Heart left ventricle (tissue), 16 donors: ENCODE results near the gene CDK5. TPM values are rescaled to one million over a fixed set of nuclear protein-coding genes. Genes with fewer than 3 reads are reported as not detected.

Experiments
- ATAC-seq, 4 donors: fragments of 200-7000 bp; cut with Tn5 transposase; one replicate each; pipeline ENCODE4 v1.9.1; 2020 to 2022; ENCODE audit warnings: moderate library complexity in 4 of 4, mild to moderate bottlenecking in 3 of 4, moderate number of reproducible peaks in 1 of 4
- DNase-seq, 5 donors: peaks; one replicate each; pipeline ENCODE4 v3.0.0-alpha.2; 2020
- H3K27ac ChIP-seq, 12 donors: fragments of 200-600 bp; sonication (generic) in 4 of 12; one replicate each; pipeline versions ENCODE4 v1.5.0 to v1.8.0; 2016 to 2022; ENCODE audit warnings: mild to moderate bottlenecking in 2 of 12
- H3K27me3 ChIP-seq, 9 donors: fragments of 200-600 bp; sonication (generic) in 2 of 9; one replicate each; pipeline versions ENCODE4 v1.5.1 to v1.8.0; 2016 to 2022; ENCODE audit warnings: mild to moderate bottlenecking in 3 of 9
- H3K36me3 ChIP-seq, 9 donors: fragments of 200-600 bp; sonication (generic) in 2 of 9; one replicate each; pipeline versions ENCODE4 v1.5.0 to v1.8.0; 2018 to 2022; ENCODE audit warnings: mild to moderate bottlenecking in 2 of 9
- H3K4me1 ChIP-seq, 12 donors: fragments of 200-600 bp; sonication (generic) in 4 of 12; one replicate each; pipeline versions ENCODE4 v1.5.0 to v1.8.0; 2016 to 2022; ENCODE audit warnings: mild to moderate bottlenecking in 3 of 12
- H3K4me3 ChIP-seq, 12 donors: fragments of 200-600 bp; sonication (generic) in 4 of 12; one replicate each; pipeline versions ENCODE4 v1.5.0 to v1.8.0; 2017 to 2022; ENCODE audit warnings: mild to moderate bottlenecking in 9 of 12, moderate library complexity in 4 of 12
- H3K9me3 ChIP-seq, 12 donors: fragments of 200-600 bp; sonication (generic) in 4 of 12; one replicate each; pipeline versions ENCODE4 v1.5.0 to v1.8.0; 2016 to 2022; ENCODE audit warnings: mild to moderate bottlenecking in 1 of 12
- POLR2A ChIP-seq, 2 donors: fragments of 450-650 bp; IDR thresholded peaks; one replicate each; pipeline ENCODE4 v1.6.1; 2017; ENCODE audit warnings: antibody characterized with exemption in 2 of 2, mild to moderate bottlenecking in 2 of 2, moderate library complexity in 2 of 2
- WGBS, 4 donors: extraction: QIAGEN DNeasy Blood & Tissue Kit in 2 of 4; methylation state at CpG; one replicate each; pipeline versions ENCODE4 v1.1.5 to v1.1.7; 2013 to 2018; 5-methylcytosine and 5-hydroxymethylcytosine counted together
- intact Hi-C, 10 donors: fragments of 100-400 bp; cut with DNase I; formaldehyde crosslinking; loops; one replicate each; pipeline versions ENCODE4 v1.11.1 to v1.14.2; 2022
- polyA plus RNA-seq, 2 donors: library from polyadenylated mRNA; stranded (reverse); fragments of 200-250 nt; gene quantifications; one replicate each; pipeline ENCODE4 v1.2.3, GENCODE V29; 2013
- total RNA-seq, 9 donors: library from RNA; depleted of rRNA in 2 of 9; stranded (reverse); fragments of >200 nt in 2 of 9; fragmentation: NEBNext Ultra II Directional in 3 of 9; extraction: Animal tissue kit (Norgen Biotek cat#: 25700) in 3 of 9; gene quantifications; one replicate each; pipeline versions ENCODE4 v1.1.0 to v1.2.4, GENCODE V29; 2016 to 2023
- TF ChIP-seq, protein P1 (sequence below), 12 donors: fragments of 200-600 bp; sonication (generic) in 4 of 12; IDR thresholded peaks; one replicate each; pipeline versions ENCODE4 v1.5.0 to v1.8.0; 2018 to 2022; ENCODE audit warnings: antibody characterized with exemption in 12 of 12, mild to moderate bottlenecking in 5 of 12
- donor health status: ischemic (EF 13 %, LVEDD 7.1; RV severe dilation, severe dysfunction).
- donor health status: healthy with polysubstance abuse.
- donor health status: DM: no; HTN: yes; CAD: no.
- donor health status: DM: no; HTN: no; CAD: no.
- donor health status: ischemic (EF 25% LVEDD 6.9; RV normal size, moderate dysfunction).
- donor health status: ischemic (EF 25% LVEDD 5.7; RV mildly dilated, moderate dysfunction).
- donor health status: healthy.
- donor health status: DM: yes; HTN: yes; CAD: no.
- donor health status: ischemic (EF 35%, LVEDD 5.7; RV mildly dilated, moderate dysfunction).
- donor health status: nonischemic (EF 11% LVEDD 7.7; RV severe dilation, severe dysfunction).
- donor health status: DM: yes; HTN: yes; CAD: no.
- donor health status: PGD.
- donor health status: ischemic (EF 29% LVEDD 5.4; RV normal size, mild dysfunction).
- donor health status: nonischemic (EF 23%, LVEDD 6.1; RV moderate dilation, normal function).

Gene CDK5
- total and polyA plus RNA-seq, 11 donors, result 5.6 to 13.7 (median 7.6) TPM

DNA sequence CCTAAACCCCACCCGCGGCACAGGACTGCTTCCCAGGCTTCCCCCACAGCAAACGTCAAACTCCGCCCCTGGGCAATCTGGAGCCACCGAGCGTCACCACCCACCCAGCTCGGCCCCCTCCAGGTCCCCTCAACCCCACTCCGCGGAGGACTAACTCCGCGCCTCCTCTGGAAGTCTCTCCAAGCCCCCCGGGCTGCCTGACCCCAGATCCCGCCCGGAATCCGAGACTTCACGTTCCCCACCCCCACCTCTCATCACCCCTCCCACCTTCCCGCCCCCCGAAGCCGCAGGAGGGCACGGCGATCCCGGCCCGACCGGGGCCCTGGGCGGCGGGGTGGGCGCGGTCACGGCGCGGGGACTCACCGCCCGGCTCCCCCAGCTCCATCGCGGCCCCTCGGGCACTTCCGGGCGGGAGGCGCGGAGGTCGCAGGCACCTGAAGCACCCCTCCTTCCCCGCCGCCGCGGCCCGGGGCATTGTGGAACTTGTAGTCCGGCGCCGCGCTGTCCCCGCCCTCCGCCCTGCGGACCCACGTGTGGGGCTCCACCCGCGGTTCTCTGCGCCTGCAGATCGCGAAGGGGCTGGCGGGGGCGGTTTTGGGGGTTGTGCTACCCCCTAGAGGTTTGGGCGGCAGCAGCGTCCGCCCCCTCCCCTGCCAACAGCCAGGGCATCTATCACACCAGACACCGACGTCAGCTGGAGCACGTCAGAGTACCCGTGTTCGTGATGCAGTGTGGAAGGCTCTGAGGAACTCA, 25.6 kb upstream of the CDK5 start, which contains the start of gene TMUB1:
Gene TMUB1 (minus strand): TSS at position 423 of the 753 bp plus-strand sequence. CDS start 930 bp downstream, outside the sequence.
- intact Hi-C loops, result loop anchor here in 1 of 10 donors (2.0 kb wide), 1 partner anchor 24 kb away; the partner anchor contains the start of gene SLC4A2
- TF ChIP-seq, protein P1, sequence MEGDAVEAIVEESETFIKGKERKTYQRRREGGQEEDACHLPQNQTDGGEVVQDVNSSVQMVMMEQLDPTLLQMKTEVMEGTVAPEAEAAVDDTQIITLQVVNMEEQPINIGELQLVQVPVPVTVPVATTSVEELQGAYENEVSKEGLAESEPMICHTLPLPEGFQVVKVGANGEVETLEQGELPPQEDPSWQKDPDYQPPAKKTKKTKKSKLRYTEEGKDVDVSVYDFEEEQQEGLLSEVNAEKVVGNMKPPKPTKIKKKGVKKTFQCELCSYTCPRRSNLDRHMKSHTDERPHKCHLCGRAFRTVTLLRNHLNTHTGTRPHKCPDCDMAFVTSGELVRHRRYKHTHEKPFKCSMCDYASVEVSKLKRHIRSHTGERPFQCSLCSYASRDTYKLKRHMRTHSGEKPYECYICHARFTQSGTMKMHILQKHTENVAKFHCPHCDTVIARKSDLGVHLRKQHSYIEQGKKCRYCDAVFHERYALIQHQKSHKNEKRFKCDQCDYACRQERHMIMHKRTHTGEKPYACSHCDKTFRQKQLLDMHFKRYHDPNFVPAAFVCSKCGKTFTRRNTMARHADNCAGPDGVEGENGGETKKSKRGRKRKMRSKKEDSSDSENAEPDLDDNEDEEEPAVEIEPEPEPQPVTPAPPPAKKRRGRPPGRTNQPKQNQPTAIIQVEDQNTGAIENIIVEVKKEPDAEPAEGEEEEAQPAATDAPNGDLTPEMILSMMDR (IDR thresholded peaks at IDR 0.05), result no peak
- TF ChIP-seq POLR2A (IDR thresholded peaks at IDR 0.05), result peak in 1 of 2 donors; percentile 75
- peak within 1 kb of the TSS; percentile 72 to 99 (median 90) for H3K4me3 ChIP-seq
- no peaks in the 10 kb centered on the region for H3K36me3 ChIP-seq
- peaks cover 20 to 73% (median 57%) of the 10 kb centered on the region in 12 donors for H3K4me1 ChIP-seq
- H3K9me3 ChIP-seq, result no peaks in the 10 kb centered on the region
- no peaks in the 10 kb centered on the region for H3K27me3 ChIP-seq
- ATAC-seq, result peak in 3 of 4 donors; percentile 15 to 37 (median 31)
- DNase-seq, result peak; percentile 80 to 93 (median 87)
- H3K27ac ChIP-seq, result peak within 1 kb of the TSS; percentile 78 to 99 (median 94)
- 1 to 2% (median 1%) methylated on average over 23 to 69 of the region's 69 CpGs for WGBS, 4 donors

DNA sequence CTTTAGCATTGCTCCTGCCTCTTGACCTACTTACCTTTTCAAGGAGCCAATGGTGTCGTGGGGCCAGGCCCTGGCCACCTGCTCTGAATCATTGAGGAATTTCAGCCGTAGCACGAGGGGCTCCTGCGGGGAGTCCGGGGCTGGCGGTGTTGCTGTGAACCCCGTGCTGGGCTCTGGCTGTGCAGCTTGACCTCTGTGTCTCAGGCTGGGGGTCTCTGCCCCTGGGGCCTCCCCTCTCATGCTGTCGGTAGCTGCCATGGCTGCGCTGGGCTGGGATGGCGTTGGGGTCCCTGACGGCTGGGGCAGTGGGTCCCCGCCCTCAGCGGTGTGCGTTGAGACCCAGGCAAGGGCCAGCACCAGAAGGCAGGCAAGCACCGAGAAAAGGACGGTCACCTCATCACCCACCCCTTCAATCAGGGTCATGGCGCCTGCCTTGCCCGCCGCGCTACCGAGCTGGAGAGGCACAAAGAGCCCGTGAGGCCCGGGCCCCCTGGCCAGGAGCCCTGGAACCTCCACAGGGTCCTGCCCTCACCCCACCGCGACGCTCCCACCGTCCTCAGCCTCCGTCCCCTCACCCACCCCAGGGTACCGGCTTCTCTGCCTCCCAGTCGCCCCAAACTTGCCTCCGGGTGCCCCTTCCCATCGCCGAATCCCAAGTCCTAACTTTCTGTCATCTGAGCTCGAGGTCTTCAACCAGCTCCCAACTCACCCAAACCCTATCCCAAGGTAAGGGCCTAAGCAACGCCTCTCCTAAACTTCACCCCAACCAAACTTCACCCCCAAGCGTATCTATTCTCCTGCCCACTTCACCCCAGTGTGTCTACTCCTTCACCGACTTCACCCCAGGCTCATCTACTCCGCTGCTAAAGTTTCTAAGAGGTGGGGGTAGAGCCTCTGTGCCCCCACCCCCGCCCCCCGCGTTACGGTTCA, 24.7 kb upstream of the CDK5 start:
- peak overlapping the region; percentile 72 to 99 (median 92) for H3K4me3 ChIP-seq
- peaks cover 0 to under 1% (median 0%) of the 10 kb centered on the region in 9 donors for H3K36me3 ChIP-seq
- H3K4me1 ChIP-seq, result peaks cover 20 to 73% (median 57%) of the 10 kb centered on the region in 12 donors
- no peaks in the 10 kb centered on the region for H3K9me3 ChIP-seq
- intact Hi-C loops, result loop anchor here in 1 of 10 donors (2.0 kb wide), 1 partner anchor 24 kb away; the partner anchor contains the start of gene SLC4A2
- peak overlapping the region; percentile 78 to 99 (median 94) for H3K27ac ChIP-seq
- TF ChIP-seq POLR2A (IDR thresholded peaks at IDR 0.05), result no peak
- TF ChIP-seq, protein P1 (IDR thresholded peaks at IDR 0.05), result no peak
- WGBS, 4 donors, result 47 to 58% (median 55%) methylated on average over 26 to 42 of the region's 42 CpGs
- no peaks in the 10 kb centered on the region for H3K27me3 ChIP-seq
- ATAC-seq (no peak), DNase-seq (peak in 1 of 5 donors; percentile 63)

DNA sequence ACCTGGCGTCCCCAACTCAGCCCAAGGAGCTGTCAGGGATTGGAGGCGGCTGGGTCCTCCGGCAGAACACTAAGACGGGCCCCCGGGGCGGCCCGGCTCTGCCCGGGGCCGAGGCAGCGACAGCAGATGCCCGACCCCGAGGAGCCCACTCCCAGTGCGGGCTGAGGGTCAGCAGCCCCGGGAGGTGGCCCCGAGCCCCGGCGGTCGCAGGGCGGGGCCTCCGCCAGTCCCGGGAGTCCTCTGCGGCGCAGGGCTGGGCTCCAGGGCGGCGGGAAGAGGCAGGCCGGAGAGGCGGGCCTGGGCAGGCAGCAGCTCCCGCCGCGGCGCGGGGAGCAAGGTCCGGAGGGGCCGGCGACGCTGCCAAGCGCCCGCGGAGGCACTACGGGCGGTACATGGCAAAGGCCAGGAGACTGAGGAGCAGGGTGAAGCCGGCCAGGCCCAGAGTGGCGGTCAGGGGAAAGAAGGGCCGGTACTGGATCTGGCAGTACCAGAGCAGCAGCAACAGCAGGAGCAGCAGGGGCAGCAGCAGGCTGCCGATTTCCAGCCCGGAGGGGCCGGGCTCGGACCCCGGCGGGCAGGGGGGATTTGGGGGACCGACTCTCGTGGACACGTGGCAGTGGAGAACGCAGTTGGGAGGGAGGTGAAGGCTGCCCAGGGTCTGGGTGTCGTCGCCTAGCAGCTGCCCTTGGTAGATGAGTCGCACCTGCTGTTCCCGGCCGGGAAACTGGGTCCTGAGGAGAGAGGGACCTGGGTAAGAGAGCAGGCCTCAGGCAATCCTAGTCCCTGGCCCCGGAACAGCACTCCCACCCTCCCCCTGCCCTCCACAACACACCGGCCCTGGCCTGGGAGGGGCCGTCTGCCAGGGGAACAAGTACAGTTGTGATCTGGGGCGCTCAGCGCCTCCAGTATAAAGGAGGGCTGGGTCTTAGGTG, 23.7 kb upstream of the CDK5 start:
- peaks cover 20 to 77% (median 63%) of the 10 kb centered on the region in 12 donors for H3K4me1 ChIP-seq
- intact Hi-C loops, result loop anchor here in 4 of 10 donors (2.0 kb wide), 2 partner anchors 21 to 23 kb away; partner anchors contain the start of gene SLC4A2 (in 3 of the 4)
- H3K4me3 ChIP-seq, result peak overlapping the region; percentile 22 to 99 (median 94)
- H3K27me3 ChIP-seq, result no peaks in the 10 kb centered on the region
- peak in 2 of 4 donors; percentile 4 to 21 for ATAC-seq
- TF ChIP-seq POLR2A (IDR thresholded peaks at IDR 0.05), result no peak
- 11 to 29% (median 23%) methylated on average over 41 to 64 of the region's 64 CpGs for WGBS, 4 donors
- no peaks in the 10 kb centered on the region for H3K9me3 ChIP-seq
- peak in 2 of 5 donors; percentile 63 to 76 for DNase-seq
- H3K36me3 ChIP-seq, result peaks cover 0 to 10% (median under 1%) of the 10 kb centered on the region in 9 donors
- peak overlapping the region; percentile 85 to 99 (median 94) for H3K27ac ChIP-seq
